AG20443 (cell line): Measurements from ENCODE around the gene UBE2E2.
A peak's percentile ranks its signal among the peaks of the same experiment; 100 is the strongest.

Source experiments
- DNase-seq: peaks from one replicate; pipeline ENCODE4 v3.0.0; 2012; ENCODE audit warnings: low spot score, mixed read lengths

UBE2E2 gene

DNA sequence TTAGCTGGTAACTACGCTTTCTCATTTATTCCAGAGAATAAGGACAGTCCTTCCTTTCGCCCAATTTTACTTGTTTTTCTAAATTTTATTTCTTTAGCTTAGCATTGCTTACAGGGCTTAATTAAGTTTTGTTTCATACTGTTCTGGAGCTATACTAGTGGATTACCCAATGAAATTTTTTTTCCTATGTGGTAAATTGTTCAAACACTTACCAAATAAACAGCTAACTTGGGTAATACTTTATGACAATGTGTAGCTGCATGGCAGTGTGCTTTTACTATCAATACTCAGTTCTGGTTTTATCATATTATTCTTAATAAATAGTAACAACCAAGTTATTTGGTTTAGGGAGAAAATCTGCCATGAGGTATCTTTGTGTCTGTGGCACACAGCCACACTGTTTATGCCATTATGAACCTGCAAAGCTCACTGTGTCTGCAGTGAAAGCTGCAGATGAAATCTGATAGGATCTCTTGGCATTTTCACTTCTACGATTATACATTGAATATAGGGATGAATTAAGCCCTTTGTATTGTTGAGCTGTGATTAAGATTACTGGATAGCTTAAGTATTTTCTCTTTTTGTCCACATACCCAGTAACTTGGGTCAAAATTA lies 37.2 kb downstream of the UBE2E2 start:
- no peak for DNase-seq

DNA sequence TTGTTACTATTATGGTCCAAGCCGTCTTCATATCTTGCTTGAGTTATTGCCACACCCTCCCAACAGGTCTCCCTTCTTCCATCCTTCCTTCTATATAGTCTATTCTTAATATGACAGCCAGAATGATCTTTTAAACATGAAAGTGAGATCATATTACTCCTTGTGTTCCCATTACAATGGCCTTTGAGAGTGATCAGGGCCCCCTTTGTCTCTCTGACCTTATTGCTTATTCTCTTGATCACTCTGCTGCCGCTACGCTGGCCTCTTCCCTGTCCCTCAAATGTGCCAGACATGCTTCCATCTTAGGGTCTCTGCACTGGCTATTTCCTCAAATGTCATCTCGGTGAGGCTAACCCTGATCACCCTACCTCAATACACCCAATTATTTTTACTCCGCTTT lies 38.1 kb downstream of the UBE2E2 start:
- DNase-seq, result no peak

DNA sequence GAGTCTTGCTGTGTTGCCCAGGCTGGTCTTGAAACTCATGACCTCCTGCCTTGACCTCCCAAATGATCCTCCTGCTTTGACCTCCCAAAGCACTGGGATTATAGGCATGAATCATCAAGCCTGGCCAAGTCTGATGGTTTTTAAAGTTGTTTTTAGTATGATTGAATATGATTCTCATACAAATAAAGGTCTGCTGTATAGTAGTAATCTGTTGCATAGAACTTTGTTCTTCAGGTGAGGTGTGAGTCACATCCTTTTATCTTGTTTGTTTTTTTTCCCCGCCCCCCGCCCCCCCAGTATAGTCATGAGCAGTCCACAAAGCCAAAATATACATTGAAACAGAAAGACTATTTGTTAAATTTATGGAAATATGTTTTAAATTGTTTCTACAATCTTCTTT lies 39.0 kb downstream of the UBE2E2 start:
- DNase-seq, result no peak

DNA sequence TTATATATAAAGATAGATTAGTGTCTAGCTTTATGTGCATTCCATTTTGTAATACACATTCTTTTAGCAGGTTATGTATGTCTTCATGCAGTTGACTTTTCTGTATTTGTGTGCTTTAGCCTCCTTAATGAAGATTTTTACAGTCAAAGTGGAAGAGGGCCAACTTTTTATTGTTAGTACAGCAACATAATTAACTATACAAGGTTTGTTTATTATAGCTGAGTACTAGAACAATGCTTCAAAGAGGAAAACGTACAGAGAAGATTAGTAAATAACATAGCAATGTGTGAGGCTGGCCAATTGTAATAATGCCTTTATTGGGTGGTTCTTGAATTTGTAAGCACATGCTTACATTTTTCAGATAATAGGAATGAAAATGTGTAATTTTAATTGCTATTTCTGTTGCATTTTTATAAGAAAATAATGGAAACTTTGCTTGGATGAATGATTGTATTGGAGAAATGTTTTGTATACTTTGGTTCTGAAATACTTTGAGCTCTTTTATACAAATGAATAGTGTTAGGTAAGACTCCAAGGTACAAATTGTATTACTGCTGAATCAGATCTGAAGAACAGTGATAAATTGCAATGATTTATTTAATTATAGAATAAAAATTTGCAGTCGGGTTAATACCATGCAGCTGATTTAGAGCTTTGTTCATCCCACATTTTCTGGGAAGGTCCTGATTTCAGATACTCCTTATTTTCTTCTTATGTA lies 41.4 kb downstream of the UBE2E2 start:
- no peak for DNase-seq

DNA sequence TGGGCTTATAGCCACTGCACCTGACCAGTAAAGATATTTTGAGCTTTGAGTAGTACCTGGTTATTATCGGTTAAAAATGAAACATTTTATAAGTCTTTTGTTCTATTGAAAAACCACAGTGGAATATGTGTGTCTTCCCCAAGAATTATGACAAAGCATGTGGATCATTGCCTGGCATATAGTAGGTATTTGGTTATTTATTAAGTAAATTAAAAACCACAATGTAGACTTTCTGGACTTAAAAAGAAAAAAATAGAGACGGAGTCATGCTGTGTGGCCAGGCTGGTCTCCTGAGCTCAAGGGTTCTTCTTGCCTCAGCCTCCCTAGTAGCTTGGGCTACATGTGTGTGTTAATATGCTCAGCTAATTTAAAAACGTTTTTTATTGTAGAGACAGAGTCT lies 43.5 kb downstream of the UBE2E2 start:
- DNase-seq, result no peak

DNA sequence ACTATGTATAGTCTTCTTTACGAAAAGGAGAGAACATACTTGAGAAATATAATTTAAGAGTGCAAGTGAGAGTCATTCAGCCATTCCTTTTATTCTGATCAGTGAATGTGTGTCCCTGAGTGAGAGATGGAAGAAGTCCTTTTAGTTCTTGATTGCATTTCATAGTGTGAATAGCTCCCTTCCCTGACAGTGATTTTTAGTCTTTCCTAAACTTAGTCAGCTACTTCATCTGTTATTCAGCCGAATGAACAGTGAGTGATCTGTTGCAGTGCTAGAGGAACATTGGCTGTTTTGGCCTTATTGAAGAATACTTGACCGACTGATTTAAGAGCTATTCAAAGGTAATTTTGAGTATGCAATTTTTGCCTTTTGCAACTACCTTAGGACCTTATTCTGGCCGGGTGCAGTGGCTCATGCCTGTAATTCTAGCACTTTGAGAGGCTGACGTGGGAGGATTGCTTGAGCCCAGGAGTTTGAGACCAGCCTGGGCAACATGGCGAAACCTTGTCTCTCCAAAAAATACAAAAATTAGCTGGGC lies 45.5 kb downstream of the UBE2E2 start:
- no peak for DNase-seq

DNA sequence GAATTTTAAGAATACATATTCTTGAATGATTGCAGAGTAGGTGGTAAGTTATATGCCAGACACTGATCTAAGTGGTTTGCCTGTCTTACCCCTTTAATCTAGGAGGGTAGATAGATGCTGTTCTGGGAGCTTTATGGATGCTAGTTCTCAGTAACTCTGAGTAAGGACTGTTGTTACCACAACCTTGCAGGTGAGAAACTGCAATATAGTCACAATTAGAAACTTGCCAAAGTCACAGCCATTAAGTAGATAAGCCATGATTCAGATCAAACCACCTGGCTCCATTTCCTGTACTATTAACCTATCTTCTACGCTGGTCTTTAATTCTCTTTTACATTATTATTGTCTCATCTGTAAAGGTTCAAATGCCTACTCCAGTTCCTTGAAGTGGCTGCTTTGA lies 46.8 kb downstream of the UBE2E2 start:
- DNase-seq, result no peak

DNA sequence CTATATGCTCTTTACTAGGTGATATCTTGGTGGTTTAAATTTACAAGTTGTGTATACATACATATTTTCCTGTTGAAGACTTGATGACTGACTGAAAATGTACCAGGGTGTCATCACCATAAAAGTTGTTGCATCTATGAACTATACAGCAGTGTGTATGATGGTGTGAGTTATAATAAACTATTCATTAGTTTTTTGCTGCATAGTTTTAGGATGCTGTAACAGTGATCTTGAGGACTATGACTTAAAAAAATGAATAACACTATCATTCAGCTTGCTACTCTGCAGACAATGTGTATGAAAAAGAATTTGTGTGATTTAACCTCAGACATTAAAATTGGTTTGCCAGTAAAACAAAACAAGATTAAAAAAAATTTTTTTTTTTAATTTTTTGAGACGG lies 49.0 kb downstream of the UBE2E2 start:
- DNase-seq, result no peak

DNA sequence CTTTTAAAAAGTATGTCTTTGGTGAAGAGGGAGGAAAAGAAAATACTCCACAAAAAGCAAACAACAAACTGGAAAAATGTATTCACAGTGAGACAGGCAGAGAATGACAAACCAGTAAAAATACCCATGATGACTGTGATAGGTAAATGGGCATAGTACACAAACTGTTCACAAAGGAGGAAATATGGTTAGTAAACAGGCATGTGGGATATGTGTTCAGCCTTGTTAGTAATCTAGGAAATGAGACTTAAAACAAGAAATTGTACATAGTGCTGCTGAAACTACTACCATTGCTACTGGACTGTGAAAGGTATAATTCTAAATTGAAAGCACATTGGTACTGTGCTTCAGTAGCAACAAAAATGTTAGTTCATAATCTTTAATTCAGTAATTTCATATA lies 50.1 kb downstream of the UBE2E2 start:
- DNase-seq, result no peak

DNA sequence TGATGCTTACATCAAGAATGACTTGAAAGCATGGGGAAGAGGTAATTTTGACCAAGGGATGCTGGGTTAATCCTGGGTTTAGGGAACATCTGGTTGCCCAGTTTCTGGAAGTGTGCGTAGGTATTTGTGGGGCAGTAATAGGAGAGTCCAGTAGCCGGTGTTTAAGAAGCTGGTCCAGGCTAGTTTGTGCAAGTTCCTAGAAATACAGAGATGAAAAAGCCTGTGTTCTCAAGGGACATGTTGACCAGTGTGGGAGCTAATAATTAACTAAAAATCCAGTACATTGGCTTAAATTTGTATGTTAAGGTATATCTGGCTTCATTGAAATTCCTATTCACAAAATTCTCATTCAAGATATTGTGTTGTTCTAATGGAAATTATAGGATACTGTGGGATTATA lies 51.2 kb downstream of the UBE2E2 start:
- no peak for DNase-seq

DNA sequence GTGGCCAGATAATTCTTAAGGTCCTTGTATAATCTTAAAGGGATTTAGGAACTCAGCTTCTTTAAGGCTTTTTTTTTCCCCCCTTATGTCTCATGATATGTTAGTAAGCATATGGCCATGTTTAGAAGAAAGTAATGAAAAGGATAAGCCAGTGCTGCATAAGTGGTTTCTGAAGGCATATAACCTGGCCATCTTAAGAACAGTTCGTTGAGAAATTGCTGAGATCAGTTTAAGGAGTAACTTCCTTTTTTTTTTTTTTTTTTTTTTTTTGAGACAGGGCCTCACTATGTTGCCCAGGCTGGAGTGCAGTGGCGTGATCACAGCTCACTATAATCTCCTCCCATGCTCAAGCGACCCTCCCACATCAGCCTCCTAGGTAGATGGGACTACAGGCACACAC lies 51.7 kb downstream of the UBE2E2 start:
- no peak for DNase-seq

DNA sequence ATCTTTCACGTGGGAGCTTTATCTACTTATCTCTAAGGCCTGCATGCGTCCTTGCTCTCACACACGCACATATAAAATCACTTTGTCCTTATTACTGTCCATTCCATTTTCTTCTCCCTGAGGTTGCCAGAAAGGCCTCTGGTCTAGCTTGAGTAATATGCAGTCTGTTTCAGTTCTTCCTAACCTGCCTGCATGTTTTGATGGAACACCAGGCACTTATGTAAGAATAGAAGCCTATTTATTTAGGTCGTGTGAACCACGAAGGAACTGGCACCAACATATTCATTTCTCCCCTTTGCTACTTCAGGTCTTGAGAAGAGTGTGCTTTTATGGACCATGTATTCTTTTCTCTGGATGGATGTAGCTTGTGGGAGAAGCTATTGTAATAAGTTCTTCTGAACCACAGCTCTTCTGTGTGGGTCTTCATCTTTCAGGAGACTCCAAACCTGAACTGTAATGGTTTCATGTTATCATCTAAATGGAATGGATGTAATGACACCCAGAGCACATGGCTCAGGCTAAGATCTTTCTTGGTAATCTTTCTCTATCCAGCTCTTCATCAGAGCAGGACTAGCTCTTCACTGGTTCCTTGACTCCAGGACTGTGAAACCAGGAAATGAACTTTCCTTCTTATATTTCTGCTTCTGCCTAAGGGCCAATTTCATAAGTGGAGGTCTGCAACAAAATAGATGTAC lies 53.8 kb downstream of the UBE2E2 start:
- DNase-seq, result no peak

DNA sequence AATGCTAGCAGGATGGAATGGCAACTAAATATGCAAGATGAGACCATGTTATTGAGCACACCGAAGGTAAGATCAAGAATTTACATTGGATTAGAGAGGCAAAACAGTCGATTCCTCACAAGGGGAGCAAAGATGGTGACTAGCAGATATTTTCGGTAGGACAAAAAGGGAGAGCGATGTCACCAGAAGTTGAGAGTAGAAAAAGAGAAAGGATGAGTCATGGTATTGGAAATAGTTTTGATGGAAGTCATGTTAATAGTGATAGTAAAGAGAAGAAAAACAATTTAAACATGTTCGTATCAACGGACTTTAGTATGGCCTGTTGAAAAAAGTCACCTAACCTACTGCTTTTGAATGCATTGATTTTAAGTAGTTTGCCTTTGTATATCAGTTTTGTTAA lies 55.0 kb downstream of the UBE2E2 start:
- DNase-seq, result no peak

DNA sequence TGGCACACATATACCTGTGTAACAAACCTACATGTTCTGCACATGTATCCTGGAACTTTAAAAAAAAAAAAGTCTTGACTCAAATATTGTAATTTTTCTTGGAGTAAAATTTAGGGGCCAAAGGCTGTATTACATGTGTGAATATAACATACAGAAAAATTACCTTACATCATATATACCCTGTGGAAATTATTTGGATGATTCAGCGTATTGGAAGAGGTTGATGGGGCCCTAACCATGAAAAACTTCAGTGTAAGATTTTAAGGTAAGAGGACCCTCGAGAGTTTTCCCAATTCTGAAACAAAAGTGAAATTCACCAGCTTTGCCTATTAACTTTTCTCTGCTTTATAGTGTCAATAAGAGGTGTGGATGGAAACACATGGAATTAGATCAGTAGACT lies 56.4 kb downstream of the UBE2E2 start:
- DNase-seq, result no peak

DNA sequence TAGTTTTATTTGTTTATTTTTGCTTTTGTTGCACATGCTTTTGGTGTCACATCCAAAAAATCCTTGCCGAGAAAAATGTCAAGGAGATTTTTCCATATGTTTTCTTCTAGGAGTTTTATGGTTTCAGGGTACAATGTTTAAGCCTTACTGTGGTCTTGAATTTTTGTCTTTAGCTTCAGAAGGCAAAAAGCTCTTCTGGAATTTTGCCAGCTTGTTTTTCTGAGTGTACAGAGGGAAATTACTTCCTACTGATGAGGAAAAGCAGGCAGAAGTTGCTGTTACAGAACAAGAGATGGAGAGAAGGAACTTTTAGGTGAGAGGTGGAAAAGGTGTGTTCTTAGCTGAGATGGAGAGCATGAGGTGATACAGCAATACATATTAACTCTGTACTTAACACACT lies 59.6 kb downstream of the UBE2E2 start:
- no peak for DNase-seq

DNA sequence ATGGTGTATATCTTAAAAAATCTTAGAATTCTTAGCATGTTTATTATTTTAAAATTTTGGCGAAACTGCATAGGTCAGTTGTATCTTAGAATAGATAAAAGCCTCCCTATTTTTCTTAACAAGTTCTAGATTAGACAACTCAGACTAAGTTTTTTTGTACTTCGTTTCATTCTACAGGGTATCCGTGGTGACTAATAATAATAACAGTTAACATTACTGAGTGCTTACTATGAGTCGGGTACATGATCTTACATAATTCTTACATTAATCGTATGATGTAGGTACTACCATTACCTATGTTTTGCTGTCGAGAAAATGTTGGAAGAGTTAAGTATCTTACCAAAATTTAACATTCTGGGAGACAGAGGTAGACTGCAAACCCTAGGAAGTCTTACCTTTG lies 60.7 kb downstream of the UBE2E2 start:
- no peak for DNase-seq

DNA sequence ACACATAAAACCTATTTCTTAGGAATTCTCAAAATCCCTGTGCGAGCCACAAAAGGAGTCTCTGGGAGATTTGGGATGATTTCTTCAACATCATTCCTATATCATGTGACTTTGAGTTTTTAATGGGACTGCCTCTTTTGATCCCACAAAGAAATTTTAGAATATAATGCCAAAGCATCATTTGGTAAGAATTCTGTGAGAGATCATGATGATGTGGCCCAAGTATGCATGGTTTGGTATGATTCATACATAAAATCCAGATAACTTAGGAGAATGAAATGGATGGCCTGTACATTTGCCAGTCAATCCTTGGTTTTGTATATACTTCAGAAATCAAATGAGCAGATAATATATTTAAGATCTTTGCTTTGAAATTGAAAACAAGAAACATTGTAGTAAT lies 61.3 kb downstream of the UBE2E2 start:
- peak; percentile 77 for DNase-seq

DNA sequence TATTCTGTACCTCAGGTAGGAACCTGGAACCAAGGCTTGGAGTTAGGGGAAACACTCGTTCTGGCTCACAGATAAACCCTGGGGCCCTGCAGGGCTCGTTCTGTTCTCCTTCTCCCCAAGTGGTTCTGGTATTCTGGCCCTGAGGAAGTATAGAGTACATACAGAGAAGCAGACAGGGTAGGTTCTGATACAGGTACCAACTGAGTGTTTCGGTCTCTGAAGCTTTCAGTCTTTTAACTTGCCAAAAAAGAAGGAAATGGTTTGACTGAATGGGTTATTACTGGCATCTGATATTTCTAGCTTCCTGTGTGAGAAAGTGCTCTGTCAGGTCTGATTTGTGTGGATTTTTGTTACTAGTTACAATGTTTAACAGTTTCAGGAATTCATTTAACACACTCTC lies 67.3 kb downstream of the UBE2E2 start:
- no peak for DNase-seq

DNA sequence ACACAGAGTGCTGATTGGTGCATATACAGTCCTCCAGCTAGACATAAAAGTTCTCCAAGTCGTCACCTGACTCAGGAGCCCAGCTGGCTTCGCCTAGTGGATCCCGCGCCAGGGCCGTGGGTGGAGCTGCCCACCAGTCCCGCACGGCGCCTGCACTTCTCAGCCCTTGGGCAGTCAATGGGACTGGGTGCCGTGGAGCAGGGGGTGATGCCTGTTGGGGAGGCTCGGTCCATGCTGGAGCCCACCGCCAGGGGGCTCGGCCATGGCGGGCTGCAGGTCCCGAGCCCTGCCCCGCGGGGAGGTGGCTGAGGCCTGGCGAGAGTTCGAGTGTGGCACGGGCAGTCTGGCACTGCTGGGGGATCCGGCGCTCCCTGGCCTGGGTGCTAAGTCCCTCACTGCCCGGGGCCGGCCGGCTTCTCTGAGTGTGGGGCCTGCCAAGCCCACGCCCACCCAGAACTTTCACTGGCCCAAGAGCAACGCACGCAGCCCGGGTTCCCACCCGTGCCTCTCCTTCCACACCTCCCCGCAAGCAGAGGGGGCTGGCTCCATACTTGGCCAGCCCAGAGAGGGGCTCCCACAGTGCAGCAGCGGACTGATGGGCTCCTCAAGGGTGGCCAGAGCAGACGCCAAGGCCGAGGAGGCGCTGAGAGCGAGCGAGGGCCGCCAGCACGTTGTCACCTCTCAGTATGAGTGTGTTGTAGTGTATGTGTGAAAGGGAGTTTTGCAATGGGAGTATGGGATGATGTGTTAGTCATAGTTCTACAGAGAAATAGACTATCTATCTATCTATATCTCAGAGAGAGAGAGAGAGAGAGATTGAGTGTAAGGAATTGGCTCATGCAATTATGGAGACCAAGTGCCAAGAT lies 69.0 kb downstream of the UBE2E2 start:
- no peak for DNase-seq

DNA sequence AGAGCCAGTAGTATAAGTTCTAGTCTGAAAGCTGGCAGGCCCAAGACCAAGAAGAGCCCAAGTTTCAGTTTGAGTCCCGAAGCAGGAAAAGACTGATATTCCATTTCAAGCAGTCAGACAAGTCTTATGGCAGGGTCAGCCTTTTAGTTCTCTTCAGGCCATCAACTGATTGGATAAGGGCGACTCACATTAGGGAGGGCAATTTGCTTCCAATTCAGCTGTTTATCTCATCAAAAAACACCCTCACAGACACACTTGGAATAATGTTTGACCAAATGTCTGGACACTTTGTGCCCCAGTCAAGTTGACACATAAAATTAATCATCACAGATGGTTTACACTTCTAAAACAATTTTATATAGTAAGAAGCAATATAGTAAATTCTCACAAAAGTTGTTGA lies 69.7 kb downstream of the UBE2E2 start:
- no peak for DNase-seq

DNA sequence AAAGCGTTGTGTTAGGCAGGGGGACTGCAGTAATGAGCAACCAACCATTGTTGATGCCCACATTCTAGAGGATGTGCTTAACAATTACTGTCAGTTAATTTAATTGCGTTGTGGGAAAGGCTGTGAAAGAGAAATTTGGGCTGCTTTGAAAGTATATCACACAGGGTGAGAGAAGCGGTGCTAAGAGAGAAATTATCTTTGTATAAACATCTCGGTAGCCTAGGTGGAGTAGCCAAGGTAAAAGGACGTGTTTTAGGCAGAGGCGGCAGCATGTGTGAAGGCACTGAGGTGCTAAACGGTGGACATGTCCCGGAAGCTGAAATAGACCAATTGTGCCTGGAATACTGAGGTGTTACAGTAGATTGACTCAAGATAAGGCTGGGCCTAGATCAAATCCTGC lies 71.9 kb downstream of the UBE2E2 start:
- DNase-seq, result no peak

DNA sequence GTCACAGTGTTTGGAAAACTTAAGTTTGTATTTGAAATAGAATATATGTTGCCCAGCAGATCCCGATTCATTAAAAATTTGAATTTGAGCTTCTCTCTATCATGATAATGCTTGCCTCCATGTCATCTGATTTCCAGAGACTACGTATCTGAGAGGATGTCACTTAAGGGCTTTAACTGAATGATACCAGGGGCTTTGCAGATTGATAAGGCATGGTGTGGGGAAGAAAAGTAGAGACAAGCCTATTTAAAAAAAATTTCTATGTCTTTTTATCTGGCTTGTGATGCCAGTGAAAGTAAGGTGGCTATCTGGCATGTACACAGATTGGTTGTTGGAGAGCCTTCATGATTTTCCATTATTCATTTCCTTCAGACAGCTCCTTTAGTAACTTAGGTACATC lies 72.7 kb downstream of the UBE2E2 start:
- no peak for DNase-seq
